GM19023 (cell line): ENCODE measurements around the gene PAIP2.
"Not testable (repeated sequence)": the region's sequence is repeated elsewhere in the genome, so short reads cannot be mapped to it uniquely, and the experiment has no call there.

Source experiments
- ATAC-seq: cut with Tn5 transposase; IDR thresholded peaks from one replicate; pipeline ENCODE4 v1.9.1; 2021; ENCODE audit warnings: mild to moderate bottlenecking, moderate library complexity; ENCODE audit not compliant: unreplicated experiment

Gene PAIP2

GRCh38 chr5:139314276-139314675, 27.4 kb upstream of the PAIP2 start:
- ATAC-seq = no peak

- ATAC-seq = no peak
These were observed 26.5 kb upstream of the PAIP2 start for GRCh38 chr5:139315056-139315615.

GRCh38 chr5:139335811-139336210, 5.8 kb upstream of the PAIP2 start:
- no peak for ATAC-seq

GRCh38 chr5:139340051-139340450, 1.6 kb upstream of the PAIP2 start:
- no peak for ATAC-seq

GRCh38 chr5:139341187-139341688, 416 bp upstream of the PAIP2 start:
- ATAC-seq = no peak

GRCh38 chr5:139342423-139342723, 719 bp downstream of the PAIP2 start:
- ATAC-seq = no peak

- ATAC-seq = no peak
These were observed 1.8 kb downstream of the PAIP2 start for GRCh38 chr5:139343476-139343875.

GRCh38 chr5:139344177-139344576, 2.5 kb downstream of the PAIP2 start:
- ATAC-seq = no peak

- not testable (repeated sequence) for ATAC-seq
These were observed 3.8 kb downstream of the PAIP2 start for GRCh38 chr5:139345442-139345841.

GRCh38 chr5:139347863-139348262, 6.2 kb downstream of the PAIP2 start:
- not testable (repeated sequence) for ATAC-seq

GRCh38 chr5:139354186-139354585, 12.5 kb downstream of the PAIP2 start:
- ATAC-seq = no peak

GRCh38 chr5:139355900-139356299, 14.2 kb downstream of the PAIP2 start:
- not testable (repeated sequence) for ATAC-seq

- no peak for ATAC-seq
These were observed 16.4 kb downstream of the PAIP2 start for GRCh38 chr5:139358064-139358463.

GRCh38 chr5:139360384-139360783, 18.7 kb downstream of the PAIP2 start:
- ATAC-seq = no peak

GRCh38 chr5:139361835-139362429, 20.3 kb downstream of the PAIP2 start:
- no peak for ATAC-seq

- no peak for ATAC-seq
These were observed 22.3 kb downstream of the PAIP2 start for GRCh38 chr5:139363937-139364336.

GRCh38 chr5:139364466-139364865, 22.8 kb downstream of the PAIP2 start:
- ATAC-seq = no peak

GRCh38 chr5:139368613-139369012, 27.0 kb downstream of the PAIP2 start:
- no peak for ATAC-seq

- no peak for ATAC-seq
These were observed 27.5 kb downstream of the PAIP2 start for GRCh38 chr5:139369181-139369580.

- ATAC-seq = no peak
These were observed 30.1 kb downstream of the PAIP2 start for GRCh38 chr5:139371482-139372435.

GRCh38 chr5:139374909-139375308, 33.3 kb downstream of the PAIP2 start:
- ATAC-seq = no peak

GRCh38 chr5:139376364-139376763, 34.7 kb downstream of the PAIP2 start:
- ATAC-seq = no peak
